ENCODE data around the gene OPN1SW. TPM values are rescaled to one million over a fixed set of nuclear protein-coding genes. Genes with fewer than 3 reads are reported as not detected.

Gene OPN1SW
- total RNA-seq, 4 donors from 2014 or later = not detected

DNA sequence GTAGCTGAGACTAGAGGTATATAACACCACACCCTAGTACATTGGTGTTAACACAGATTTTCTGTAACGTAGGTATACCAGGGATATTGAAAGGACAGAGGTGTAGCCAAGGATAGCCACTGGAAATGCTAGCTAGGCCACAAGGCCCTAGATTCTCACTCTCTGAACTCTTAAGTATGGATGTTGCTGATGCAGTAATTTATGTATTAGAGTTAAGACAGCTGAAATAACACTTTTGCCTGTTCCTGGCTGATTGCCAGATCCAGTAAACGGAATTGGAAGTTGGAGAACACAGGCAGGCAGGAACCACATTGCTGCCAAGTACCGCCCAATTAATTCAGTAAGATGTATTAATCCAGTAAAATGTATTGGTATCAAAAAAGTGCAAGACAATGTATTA, 34.6 kb downstream of the OPN1SW start:
- no peak for DNase-seq
- Histone ChIP-seq H3K4me3 (peak overlapping the region in 1 of 4 donors; percentile 99), H3K9me3 (no peaks in the 10 kb centered on the region), H3K4me1 (peaks cover 0 to 29% (median 0%) of the 10 kb centered on the region in 4 donors), H3K27ac (no peak overlapping the region), H3K36me3 (no peaks in the 10 kb centered on the region), H3K27me3 (no peaks in the 10 kb centered on the region)
- TF ChIP-seq POLR2A (IDR thresholded peaks at IDR 0.05) = no peak
- TF ChIP-seq, protein P1, sequence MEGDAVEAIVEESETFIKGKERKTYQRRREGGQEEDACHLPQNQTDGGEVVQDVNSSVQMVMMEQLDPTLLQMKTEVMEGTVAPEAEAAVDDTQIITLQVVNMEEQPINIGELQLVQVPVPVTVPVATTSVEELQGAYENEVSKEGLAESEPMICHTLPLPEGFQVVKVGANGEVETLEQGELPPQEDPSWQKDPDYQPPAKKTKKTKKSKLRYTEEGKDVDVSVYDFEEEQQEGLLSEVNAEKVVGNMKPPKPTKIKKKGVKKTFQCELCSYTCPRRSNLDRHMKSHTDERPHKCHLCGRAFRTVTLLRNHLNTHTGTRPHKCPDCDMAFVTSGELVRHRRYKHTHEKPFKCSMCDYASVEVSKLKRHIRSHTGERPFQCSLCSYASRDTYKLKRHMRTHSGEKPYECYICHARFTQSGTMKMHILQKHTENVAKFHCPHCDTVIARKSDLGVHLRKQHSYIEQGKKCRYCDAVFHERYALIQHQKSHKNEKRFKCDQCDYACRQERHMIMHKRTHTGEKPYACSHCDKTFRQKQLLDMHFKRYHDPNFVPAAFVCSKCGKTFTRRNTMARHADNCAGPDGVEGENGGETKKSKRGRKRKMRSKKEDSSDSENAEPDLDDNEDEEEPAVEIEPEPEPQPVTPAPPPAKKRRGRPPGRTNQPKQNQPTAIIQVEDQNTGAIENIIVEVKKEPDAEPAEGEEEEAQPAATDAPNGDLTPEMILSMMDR (IDR thresholded peaks at IDR 0.05) = no peak

- H3K4me1 ChIP-seq = peaks cover 0 to 29% (median 0%) of the 10 kb centered on the region in 4 donors
- DNase-seq = no peak
These were observed 35.5 kb downstream of the OPN1SW start for GRCh38 chr7:128739990-128740682.

GRCh38 chr7:128739048-128739962, 36.3 kb downstream of the OPN1SW start, which contains the start of gene CALU:
Gene CALU, plus strand, starts transcription at chr7:128739359. Its CDS starts 9,225 bp downstream, at chr7:128748584.
- Histone ChIP-seq H3K27ac (peak within 1 kb of the TSS; percentile 86 to 92 (median 86)), H3K4me3 (peak within 1 kb of the TSS; percentile 85 to 99 (median 92)), H3K4me1 (peaks cover 0 to 29% (median 0%) of the 10 kb centered on the region in 4 donors), H3K27me3 (no peaks in the 10 kb centered on the region), H3K36me3 (no peaks in the 10 kb centered on the region), H3K9me3 (no peaks in the 10 kb centered on the region)
- peak; percentile 73 to 81 for TF ChIP-seq POLR2A (IDR thresholded peaks at IDR 0.05)
- TF ChIP-seq, protein P1 (IDR thresholded peaks at IDR 0.05) = no peak
- DNase-seq = peak; percentile 94 to 98 (median 97)

More at GRCh38 chr7:128739990-128740682, 35.5 kb downstream of the OPN1SW start:
- Histone ChIP-seq H3K27me3 (no peaks in the 10 kb centered on the region), H3K4me3 (peak overlapping the region; percentile 85 to 99 (median 92)), H3K27ac (peak overlapping the region; percentile 86 to 92 (median 86)), H3K9me3 (no peaks in the 10 kb centered on the region), H3K36me3 (no peaks in the 10 kb centered on the region)
- TF ChIP-seq, protein P1 (IDR thresholded peaks at IDR 0.05) = no peak
- TF ChIP-seq POLR2A (IDR thresholded peaks at IDR 0.05) = no peak

- Histone ChIP-seq H3K9me3 (no peaks in the 10 kb centered on the region), H3K27ac (peak overlapping the region; percentile 86 to 92 (median 86)), H3K36me3 (no peaks in the 10 kb centered on the region), H3K4me1 (peaks cover 0 to 29% (median 0%) of the 10 kb centered on the region in 4 donors), H3K27me3 (no peaks in the 10 kb centered on the region), H3K4me3 (peak overlapping the region; percentile 85 to 99 (median 92))
- TF ChIP-seq, protein P1 (IDR thresholded peaks at IDR 0.05) = no peak
- DNase-seq = peak in 1 of 3 donors; percentile 18
These were observed 37.0 kb downstream of the OPN1SW start for GRCh38 chr7:128738570-128739047.

GRCh38 chr7:128737867-128738385, 37.7 kb downstream of the OPN1SW start:
- H3K27me3 ChIP-seq = no peaks in the 10 kb centered on the region
- TF ChIP-seq, protein P1 (IDR thresholded peaks at IDR 0.05) = no peak
- no peak for TF ChIP-seq POLR2A (IDR thresholded peaks at IDR 0.05)
- H3K4me1 ChIP-seq = peaks cover 0 to 29% (median 0%) of the 10 kb centered on the region in 4 donors
- H3K36me3 ChIP-seq = no peaks in the 10 kb centered on the region
- no peak for DNase-seq
- no peak overlapping the region for H3K4me3 ChIP-seq
- H3K27ac ChIP-seq = peak overlapping the region in 1 of 4 donors; percentile 92
- H3K9me3 ChIP-seq = no peaks in the 10 kb centered on the region

Data from Peyer's patch (tissue), 4 donors.